Brain pericyte (primary cell): ENCODE results near the gene IZUMO2.
"Not testable (repeated sequence)": the region's sequence is repeated elsewhere in the genome, so short reads cannot be mapped to it uniquely, and the experiment has no call there.

Experiments used
- DNase-seq: peaks from one replicate; pipeline ENCODE4 v3.0.0-alpha.2; 2012; ENCODE audit warnings: low read depth, low spot score

The IZUMO2 gene

GRCh38 chr19:50135856-50136602 lies 27.1 kb downstream of the IZUMO2 start:
- DNase-seq = not testable (repeated sequence)

DNA sequence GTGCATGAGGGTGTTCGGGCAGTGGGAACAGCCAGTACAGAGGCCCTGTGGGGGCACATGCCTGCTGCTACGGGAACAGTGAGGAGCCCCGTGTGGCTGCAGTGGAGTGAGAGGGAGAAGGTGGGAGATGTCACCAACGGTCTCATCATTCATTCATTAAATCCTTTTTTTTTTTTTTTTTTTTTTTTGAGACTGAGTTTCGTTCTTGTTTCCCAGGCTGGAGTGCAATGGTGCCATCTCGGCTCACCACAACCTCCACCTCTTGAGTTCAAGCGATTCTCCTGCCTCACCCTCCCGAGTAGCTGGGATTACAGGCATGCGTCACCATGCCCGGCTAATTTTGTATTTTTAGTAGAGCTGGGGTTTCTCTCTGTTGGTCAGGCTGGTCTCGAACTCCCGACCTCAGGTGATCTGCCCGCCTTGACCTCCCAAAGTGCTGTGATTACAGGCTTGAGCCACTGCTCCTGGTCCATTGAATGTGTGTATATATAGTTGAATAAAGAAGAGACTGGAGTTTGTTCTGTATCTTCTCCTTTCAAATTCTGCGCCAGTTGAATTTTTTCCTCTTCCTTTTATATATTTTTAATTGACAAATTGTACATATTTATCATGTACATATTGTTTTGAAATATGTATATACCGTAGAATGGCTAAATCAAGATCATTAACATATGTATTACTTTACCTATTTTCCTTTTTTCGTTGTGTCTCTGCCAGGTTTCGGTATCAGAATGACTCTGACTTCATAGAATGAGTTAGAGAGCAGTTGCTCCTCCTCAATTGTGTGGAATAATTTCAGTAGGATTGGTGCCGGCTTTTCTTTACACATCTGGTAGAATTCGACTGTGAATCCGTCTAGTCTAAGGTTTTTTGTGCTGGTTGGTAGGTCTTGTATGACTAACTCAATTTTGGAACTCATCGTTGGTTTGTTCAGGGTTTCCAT lies 28.0 kb downstream of the IZUMO2 start:
- not testable (repeated sequence) for DNase-seq

DNA sequence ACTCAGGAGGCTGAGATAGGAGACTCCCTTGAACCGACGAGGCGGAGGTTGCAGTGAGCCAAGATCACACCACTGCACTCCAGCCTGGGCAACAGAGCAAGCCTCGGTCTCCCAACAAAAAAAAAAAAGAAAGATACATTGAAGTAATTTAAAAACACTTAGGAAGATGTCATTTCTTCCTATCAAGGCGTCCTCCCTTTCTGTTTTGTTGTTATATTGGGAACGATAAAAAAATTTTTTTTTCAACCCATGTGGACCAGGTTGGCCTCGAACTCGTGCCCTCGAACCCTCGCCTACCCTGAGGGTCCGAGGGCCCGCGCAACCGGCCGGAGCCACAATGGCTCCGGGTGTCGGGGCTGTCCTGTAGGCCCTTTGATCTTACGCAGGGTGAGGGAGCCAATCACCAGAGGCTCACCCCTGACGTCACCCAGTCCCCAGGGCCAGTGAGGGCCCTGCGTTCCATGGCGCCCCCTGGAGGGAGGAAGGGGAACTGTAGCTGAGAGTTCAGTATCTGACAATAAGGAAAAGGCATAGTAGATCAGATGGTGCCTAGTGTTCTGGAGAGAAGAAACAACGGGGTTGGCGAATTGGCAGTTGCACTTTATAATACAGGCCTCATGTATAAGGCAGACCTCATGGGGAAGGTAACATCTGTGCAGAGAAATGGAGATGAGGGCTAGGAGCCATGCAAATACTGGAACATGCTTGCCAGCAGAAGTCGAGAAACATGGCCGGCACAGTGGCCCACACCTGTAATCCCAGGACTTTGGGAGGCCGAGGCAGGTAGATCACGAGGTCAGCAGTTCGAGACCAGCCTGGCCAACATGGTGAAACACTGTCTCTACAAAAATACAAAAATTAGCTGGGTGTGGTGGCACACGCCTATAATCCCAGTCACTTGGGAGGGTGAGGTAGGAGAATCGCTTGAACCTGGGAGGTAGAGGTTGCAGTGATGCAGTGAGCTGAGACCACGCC lies 29.3 kb downstream of the IZUMO2 start:
- not testable (repeated sequence) for DNase-seq

- DNase-seq = not testable (repeated sequence)
These were observed 59.1 kb downstream of the IZUMO2 start for GRCh38 chr19:50104012-50104411.

GRCh38 chr19:50103405-50103804 lies 59.7 kb downstream of the IZUMO2 start:
- DNase-seq = not testable (repeated sequence)
